GM18519 (cell line): Measurements from ENCODE around the gene ATP6V0A1.
"Not testable (repeated sequence)": the region's sequence is repeated elsewhere in the genome, so short reads cannot be mapped to it uniquely, and the experiment has no call there.

ENCODE experiments used
- ATAC-seq: cut with Tn5 transposase; IDR thresholded peaks from one replicate; pipeline ENCODE4 v1.9.1; 2021; ENCODE audit warnings: mild to moderate bottlenecking, moderate library complexity; ENCODE audit not compliant: unreplicated experiment, low FRiP score

The ATP6V0A1 gene

DNA sequence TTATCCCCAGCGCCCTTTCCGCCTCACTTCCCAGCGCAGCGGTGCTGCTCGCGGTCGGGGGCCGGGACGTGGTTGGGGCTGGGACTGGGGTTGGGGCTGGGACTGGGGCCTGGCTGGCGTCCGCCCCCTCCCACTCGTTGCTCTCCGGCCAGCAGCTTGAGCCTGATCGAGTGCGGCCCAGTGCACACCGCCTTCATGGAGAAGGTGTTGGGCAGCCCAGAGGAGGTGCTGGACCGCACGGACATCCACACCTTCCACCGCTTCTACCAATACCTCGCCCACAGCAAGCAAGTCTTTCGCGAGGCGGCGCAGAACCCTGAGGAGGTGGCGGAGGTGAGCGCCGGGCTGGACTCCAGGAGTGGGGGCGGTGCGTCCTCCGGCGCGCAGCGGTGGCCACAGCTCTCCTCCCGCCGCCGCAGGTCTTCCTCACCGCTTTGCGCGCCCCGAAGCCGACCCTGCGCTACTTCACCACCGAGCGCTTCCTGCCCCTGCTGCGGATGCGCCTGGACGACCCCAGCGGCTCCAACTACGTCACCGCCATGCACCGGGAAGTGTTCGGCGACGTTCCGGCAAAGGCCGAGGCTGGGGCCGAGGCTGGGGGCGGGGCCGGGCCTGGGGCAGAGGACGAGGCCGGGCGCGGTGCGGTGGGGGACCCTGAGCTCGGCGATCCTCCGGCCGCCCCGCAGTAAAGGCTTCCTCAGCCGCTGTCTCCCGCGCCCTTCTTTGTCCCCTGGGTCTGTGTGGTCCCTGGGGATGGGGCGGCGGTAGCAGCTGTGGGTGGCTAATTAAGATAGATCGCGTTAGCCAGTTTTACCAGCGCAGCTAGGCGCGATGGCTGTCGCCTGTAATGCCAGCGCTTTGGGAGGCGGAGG is 95.8 kb downstream of the ATP6V0A1 start:
- ATAC-seq: peak; percentile 56

DNA sequence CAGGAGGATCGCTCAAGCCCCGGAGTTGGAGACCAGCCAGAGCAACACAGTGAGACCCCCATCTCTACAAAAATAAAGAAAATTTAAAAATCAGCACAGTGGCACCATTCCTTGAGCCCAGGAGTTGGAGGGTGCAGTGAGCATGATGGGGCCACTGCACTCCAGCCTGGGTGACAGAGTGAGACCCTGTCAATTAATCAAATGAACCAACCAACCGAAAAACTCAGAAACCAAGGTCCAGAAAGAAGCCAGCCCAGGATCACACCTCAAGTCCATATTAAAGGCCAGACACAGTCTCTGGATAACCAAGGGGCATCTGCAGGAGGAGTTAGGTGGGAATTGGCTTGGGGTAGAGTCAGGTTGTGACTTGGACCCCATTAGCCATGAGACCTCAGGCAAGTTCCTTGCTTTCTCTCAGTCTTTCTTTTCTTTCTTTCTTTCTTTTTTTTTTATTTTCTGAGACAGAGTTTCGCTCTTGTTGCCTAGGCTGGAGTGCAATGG is 96.5 kb downstream of the ATP6V0A1 start:
- ATAC-seq: no peak

DNA sequence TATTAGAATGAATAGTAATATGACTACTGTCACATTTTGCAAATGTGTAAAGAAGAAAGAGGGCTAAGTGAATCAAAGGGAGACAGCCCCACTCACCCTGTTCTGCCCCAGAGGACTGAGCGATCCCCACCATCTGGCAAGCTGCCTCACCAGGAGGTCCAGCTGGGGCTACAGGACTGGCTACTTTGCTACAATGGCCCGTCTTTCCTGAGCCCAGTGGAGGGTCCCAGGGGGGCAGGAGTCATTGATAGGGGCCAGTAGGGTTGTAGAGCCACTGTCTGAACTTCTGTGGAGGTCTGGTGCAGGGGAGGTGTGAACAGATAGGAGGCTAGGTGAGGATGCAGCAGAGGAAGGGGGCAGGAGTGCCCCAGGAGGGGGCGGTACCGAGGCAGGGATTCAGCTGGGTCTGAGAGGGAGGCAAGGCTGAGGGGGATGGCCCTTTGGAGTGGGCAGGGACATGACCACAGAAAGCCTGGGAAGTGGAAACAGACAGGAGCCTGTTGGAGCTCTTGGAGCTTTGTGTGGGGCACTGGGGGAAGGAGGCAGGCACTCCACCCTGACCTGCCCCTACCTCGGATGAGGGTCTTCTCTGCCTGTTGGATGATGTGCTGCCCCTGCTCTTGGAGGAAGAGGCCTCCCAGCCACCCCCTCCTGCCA is 97.4 kb downstream of the ATP6V0A1 start:
- ATAC-seq: not testable (repeated sequence)

DNA sequence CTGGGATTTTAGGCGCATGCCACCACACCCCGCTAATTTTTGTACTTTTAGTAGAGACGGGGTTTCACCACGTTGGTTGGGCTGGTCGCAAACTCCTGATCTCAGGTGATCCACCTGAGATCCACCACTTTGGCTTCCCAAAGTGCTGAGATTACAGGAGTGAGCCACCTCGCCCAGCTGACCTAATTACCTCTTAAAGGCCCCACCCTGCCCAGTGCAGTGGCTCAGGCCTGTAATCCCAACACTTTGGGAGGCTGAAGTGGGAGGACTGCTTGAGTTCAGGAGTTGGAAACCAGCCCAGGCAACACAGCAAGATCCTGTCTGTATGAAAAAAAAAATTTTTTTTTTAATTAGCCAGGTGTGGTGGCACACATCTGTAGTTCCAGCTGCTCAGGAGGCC is 100.4 kb downstream of the ATP6V0A1 start:
- no peak for ATAC-seq

DNA sequence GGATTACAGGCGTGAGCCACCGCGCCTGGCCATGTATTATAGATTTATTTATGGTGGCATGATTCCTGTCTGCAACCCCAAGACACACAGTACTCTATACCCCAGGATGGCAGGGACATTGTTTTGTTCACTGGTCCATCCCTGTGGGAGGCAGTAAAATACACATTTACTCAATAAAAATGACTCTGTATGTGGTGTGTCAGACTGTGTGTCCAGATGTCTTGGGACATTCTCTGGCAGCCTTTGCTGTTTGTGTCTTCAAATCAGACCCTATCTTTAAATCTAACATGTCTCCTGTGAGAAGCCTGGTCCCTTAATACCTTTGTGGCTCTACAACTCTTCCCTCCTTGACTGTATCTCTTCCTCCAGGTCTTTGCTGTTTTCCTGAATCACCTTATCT is 101.6 kb downstream of the ATP6V0A1 start:
- no peak for ATAC-seq

DNA sequence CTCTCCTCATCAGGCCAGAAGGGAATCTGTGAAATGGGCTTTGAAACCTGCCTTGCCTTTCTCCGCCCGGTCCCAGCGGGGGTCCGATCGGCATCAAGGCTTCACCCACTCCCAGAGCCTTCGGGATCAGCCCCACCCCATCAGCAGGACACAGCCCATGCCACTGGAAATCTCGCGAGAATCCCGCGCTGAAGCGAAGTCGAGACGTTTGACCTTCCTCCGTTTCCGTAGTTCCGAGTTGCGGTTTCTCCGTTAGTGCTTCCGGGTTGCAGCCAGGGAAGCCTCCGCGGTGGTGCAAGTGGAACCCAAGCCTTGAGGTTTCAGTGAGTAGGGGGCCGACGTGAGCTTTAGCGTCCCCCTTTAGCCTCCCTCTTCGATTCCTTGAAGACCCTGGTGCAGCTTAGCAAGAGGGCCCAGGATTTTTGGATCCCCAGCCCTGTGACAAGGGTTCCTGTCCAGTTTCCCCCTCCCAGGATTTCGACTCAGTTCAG is 103.3 kb downstream of the ATP6V0A1 start, which contains the start of gene COASY:
TSS of gene COASY (plus strand) at position 252 of the 491 bp plus-strand sequence. CDS start 475 bp downstream, outside the sequence.
- no peak for ATAC-seq

DNA sequence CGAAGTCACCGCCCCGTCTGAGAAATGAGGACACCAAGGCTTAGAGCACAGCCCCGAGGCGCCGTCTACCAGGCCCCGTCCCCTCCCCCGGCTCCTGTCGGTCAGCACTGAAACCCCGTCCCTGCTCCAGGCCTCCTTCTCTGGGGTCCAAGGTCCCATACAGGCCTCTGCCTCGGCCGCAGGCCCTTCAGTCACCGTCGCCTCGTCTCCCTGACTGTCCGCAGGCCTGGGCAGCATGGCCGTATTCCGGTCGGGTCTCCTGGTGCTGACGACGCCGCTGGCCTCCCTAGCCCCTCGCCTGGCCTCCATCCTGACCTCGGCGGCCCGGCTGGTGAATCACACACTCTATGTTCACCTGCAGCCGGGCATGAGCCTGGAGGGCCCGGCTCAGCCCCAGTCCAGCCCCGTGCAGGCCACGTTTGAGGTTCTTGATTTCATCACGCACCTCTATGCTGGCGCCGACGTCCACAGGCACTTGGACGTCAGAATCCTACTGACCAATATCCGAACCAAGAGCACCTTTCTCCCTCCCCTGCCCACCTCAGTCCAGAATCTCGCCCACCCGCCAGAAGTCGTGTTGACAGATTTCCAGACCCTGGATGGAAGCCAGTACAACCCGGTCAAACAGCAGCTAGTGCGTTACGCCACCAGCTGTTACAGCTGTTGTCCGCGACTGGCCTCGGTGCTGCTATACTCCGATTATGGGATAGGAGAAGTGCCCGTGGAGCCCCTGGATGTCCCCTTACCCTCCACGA is 103.9 kb downstream of the ATP6V0A1 start:
- no peak for ATAC-seq

DNA sequence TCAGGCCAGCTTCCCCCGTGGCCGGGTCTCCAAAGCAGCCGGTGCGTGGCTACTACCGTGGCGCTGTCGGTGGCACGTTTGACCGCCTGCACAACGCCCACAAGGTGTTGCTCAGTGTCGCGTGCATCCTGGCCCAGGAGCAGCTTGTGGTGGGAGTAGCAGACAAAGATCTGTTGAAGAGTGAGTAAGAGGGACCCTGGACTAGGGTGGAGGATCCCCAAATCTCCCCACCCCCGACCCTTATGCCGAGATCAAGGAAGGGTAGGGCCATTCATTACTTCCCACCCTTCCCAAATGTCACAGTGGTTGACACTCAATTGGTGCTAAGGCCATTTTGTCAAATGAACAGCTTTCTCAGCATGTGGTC is 104.4 kb downstream of the ATP6V0A1 start:
- no peak for ATAC-seq

DNA sequence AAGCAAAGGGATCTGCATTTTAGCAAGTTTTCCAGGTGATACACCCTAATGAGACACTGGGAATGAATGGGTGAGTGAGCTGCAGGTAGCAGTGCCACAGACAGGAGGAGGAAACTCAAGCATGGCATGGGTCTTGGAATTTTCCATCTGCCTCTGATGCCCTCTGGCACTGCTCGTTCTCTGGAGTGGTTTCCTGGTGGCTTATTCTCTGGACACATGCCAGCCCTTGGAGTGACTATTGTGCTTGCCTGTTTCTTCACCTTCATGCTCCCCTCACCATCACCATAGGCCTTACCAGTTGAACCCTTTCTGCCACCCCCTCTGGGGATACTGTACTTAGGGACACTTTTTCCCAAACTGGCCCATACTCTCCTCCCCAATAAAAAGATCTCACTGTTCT is 104.9 kb downstream of the ATP6V0A1 start:
- no peak for ATAC-seq

DNA sequence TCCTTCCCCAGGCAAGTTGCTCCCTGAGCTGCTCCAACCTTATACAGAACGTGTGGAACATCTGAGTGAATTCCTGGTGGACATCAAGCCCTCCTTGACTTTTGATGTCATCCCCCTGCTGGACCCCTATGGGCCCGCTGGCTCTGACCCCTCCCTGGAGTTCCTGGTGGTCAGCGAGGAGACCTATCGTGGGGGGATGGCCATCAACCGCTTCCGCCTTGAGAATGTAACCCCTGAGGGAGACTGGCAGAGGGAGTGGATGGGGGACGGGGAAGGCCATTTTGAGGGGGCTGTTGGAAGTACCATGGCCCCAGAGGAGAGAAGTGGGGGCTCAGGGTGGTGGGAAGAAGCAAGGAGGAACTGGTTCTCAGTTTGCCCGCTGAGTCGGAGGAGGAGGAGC is 105.3 kb downstream of the ATP6V0A1 start:
- ATAC-seq: no peak

DNA sequence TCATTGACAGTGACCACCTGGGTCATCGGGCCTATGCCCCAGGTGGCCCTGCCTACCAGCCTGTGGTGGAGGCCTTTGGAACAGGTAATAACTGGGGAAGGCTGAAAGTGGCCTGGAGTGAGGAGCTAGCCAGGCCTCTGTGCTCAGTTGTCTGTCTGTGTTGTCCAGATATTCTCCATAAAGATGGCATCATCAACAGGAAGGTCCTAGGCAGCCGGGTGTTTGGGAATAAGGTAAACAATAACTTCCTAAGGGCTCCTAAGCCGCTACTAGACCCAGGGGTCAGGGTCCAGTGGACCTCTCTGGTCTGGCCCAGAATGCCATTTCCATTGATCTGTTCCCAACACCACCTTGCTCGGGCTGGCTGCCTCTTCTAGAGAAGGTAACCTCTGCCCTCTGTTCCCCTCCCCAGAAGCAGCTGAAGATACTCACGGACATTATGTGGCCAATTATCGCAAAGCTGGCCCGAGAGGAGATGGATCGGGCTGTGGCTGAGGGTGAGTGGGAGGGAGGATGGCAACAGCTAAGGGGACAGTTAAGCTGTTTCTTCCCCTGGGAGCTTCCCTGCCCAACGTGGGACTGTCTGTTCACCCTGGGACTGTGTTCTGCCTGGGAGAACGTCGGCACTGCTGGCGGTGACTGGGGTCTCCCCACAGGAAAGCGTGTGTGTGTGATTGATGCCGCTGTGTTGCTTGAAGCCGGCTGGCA is 106.3 kb downstream of the ATP6V0A1 start:
- ATAC-seq: no peak

DNA sequence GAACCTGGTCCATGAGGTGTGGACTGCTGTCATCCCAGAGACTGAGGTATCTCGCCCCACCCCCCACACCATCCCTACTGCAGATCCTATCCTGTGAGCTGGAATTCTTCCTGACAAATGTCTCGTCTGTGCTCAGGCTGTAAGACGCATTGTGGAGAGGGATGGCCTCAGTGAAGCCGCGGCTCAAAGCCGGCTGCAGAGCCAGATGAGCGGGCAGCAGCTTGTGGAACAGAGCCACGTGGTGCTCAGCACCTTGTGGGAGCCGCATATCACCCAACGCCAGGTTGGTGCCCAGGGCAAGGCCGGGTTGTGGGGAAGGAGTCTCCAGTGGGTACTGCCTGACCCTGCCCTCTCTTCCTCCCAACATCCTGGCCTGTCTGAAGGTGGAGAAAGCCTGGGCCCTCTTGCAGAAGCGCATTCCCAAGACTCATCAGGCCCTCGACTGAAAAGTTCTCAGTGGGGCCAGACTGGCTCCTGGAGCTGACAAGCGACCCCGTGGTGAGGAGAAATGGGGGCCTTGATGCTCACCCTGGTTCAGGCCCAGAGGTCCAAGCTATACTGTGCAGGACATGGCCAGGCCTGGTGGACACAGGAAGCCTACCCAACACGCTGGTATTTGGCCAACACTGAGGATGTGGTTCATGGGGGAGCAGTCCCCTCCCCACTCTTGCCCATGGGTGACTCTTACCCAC is 107.0 kb downstream of the ATP6V0A1 start:
- no peak for ATAC-seq

DNA sequence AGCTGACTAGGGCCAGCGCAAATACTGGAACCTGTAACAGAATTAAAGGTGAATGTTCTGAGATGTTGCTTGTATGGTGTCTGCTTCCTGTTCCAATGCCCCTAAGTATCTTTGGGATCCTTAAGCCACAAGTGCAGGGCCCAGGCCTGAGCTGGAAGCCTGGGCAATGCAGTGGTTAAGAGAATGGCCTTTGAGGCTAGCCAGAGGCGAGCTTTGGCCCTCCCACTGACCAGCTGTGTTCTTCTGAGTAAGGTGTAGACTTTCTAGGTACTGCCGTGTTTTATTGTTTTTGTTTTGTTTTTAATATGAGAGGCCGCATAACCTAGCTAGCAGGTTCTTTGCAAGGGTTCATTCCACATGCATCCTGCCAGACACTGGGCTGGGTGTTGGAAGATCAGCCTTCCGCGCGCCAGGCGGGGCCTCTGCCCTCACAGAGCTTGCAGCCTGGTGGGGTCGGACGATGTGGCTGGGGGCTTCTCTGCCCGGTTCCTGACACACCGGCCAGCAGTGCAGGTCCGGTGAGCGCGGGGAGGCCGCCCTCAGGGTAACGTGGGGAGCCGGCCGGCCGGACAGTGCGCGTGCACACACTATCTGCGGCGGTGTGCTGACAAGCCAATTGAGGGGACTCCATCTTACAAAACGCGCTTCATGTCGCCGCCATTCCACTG is 107.7 kb downstream of the ATP6V0A1 start:
- no peak for ATAC-seq

DNA sequence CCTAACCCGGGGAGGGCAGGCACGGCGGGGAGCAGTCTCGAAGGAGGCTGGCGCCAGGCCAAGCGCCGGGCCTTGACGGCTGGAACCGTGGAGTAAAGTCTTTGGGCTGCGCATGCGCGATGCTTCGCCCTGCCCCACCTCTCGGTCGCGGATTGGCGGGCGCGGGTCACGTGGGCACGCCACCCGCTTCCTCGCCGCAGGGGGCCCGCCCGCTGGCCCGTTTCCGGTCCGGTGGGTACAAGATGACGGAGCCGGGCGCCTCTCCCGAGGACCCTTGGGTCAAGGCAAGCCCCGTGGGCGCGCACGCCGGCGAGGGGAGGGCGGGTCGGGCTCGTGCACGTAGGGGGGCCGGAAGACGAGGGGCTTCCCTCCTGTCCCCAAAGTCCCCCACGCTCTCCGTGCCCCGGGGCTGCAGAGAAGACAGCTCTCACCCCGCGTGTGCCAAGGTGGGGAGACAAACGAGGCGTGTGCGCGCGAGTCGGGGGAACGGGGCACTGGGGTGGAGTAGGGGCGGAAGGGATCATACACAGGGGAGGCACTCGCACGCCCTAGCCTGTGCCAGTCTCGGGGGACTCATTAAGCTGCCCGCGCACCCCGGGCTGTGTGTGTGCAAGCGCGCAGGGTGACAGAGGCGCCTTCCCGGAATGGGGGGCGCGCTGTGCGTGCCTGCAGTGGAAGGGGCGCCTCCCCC is 108.3 kb downstream of the ATP6V0A1 start, which contains the start of gene MLX:
TSS of gene MLX (plus strand) at position 218 of the 691 bp plus-strand sequence. CDS start at position 243, 25 bp downstream.
- ATAC-seq: no peak

DNA sequence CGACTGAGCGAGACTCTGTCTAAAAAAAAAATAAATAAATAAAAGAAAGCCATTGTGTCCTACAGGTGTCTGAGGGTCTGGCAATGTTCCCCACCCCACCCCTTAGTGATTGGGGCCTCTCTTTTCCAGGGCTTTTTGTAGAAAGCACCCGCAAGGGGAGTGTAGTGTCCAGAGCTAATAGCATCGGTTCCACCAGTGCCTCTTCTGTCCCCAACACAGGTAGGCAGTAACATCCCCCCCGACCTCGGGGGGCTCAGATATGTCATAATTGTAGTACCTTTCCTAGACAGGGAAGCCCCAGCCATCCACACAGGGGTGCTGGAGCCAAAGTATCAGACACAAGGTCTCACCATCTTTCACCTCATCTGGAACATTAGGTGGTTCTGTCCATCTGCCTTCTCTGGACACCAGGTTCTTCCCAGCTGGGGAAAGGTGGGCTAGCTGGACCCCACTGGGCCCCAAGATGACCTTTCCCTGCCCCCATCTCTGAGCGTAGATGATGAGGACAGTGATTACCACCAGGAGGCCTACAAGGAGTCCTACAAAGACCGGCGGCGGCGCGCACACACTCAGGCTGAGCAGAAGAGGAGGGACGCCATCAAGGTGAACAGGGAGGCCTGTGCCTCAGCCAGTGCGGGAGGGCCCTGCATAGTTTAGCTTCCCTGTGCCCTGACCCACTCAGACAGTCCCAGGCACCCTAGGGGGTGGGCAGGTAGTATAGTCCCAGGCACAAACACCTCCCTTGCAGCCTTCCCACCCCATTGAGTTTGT is 109.8 kb downstream of the ATP6V0A1 start:
- ATAC-seq: no peak

DNA sequence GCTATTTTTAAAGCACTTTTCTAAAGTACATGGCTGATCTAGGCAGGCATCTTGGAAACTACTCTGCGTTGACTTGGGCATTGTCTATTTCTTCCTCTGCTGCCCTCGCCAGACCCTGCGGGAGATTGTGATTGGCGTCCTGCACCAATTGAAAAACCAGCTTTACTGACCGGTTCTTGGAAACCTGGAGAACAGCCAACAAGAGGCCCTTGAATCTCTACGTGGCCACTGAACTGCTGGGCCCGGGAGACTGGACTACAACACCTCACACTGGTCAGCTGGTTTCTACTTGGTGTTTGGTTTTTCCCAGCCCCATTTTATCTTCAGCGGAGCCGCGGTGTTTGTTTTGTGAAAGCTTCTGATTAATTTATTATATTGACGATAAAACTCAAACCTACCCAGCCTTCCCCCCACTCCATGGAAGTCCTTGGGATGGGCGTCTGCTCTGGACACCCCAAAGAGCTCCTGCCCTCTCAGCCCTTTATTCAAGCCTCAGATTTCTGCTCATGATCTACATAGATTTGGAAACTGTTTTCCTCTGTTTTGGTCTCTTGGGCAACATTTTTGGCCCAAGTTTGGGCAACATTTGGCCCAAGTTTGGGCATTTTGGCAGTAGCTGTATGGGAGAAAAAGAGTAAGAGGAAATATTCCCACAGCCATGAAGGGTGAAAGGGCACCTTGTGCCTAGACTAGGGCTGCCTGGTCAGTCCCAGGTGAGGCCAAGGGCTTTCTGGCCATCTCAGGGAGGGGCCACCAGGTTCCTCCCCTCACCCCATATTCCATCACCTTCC is 113.0 kb downstream of the ATP6V0A1 start:
- ATAC-seq: no peak
